HEK293 (cell line): ENCODE measurements around the gene GMPPB.

ENCODE experiments used
- CTCF ChIP-seq: fragments of 450-650 bp; formaldehyde crosslinking; IDR thresholded peaks from 2 replicates; pipeline ENCODE4 v1.5.1; 2016; ENCODE audit warnings: missing biosample characterization, missing genetic modification characterization
- ZNF223 ChIP-seq: fragments of 450-650 bp; formaldehyde crosslinking; IDR thresholded peaks from 2 replicates; pipeline ENCODE4 v1.5.1; 2016; ENCODE audit warnings: missing biosample characterization, missing genetic modification characterization
- ZNF24 ChIP-seq: fragments of 450-650 bp; formaldehyde crosslinking; IDR thresholded peaks from 2 replicates; pipeline ENCODE4 v1.5.1; 2016; ENCODE audit warnings: missing biosample characterization, missing genetic modification characterization

DNA sequence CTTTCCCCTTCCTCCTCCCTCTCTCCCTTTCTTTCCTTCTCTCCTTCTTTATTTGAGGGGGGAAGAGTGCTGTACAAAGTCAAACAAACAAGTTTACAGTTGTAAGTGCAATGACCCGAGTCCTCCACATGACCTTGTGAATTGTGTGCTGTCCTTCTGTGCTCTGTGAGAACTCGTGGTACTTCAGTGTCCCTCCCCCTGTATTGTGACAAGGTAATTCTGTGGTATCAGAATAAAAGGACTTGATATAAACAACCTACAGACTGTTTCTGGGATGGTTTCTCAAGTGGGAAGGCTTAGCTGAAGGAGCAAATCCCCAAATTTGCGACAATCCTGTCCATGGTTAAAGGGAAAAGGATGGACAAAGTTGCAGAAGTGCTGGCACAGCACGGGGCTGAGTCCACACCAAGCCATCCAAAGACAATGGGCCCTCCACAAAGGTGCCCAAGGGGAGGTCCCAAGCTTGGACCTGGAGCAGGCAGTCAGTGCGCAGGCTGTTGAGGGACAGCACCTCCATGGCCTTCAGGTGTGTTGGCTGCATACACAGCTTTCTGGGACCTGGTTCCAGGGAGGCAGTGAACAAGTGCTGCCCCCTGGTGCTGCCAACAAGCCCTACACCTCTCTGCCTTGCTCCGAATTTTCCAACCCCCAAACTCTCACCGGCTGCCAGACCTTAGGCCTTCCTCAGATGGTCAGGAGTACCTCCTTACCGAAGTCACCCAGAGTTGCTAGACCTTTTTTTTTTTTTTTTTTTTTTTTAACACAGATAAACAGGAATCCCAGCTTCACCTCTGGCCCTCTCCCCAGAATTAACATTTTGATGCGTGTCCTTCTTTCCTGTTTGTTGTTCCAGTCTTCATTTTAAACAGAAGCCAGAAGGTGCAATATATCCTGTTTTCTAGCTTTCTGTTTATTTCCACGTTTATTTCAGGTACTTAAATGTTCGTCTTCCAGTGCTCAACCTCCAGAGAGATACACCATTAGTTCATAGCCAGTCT lies 52.2 kb downstream of the GMPPB start:
- TF ChIP-seq ZNF24 (tag by site-specific recombination) (no peak), CTCF (tag by site-specific recombination) (peak; percentile 77), ZNF223 (tag by site-specific recombination) (no peak)
